Astrocyte of the cerebellum (primary cell): ENCODE measurements around the gene TRDMT1.

ENCODE experiments used
- DNase-seq: peaks from one replicate; pipeline ENCODE4 v3.0.0-alpha.2; 2011; ENCODE audit warnings: low read depth
- H3K4me3 ChIP-seq: 2 replicates; pipeline ENCODE4 v1.5.1; 2011; ENCODE audit warnings: mild to moderate bottlenecking, low read depth, low read length, moderate library complexity
- CTCF ChIP-seq: IDR thresholded peaks from 2 replicates; pipeline ENCODE4 v1.5.1; 2012; ENCODE audit warnings: low read length, low read depth, moderate library complexity, mild to moderate bottlenecking; ENCODE audit errors: missing control alignments
- in situ Hi-C: cut with HindIII; loops from 2 replicates; pipeline ENCODE4 v1.10.0; 2017; ENCODE audit warnings: low sequenced_read_pairs

The TRDMT1 gene

GRCh38 chr10:17144757-17145156 lies 56.7 kb downstream of the TRDMT1 start:
- no peak for DNase-seq
- TF ChIP-seq CTCF: no peak
- in situ Hi-C loops: loop anchor here (25.0 kb wide), 1 partner anchor 132 kb away; no protein-coding TSS in a partner anchor
- H3K4me3 ChIP-seq: no peak overlapping the region

GRCh38 chr10:17144032-17144431 lies 57.4 kb downstream of the TRDMT1 start:
- no peak for DNase-seq
- no peak for TF ChIP-seq CTCF
- H3K4me3 ChIP-seq: no peak overlapping the region
- in situ Hi-C loops: loop anchor here (25.0 kb wide), 1 partner anchor 132 kb away; no protein-coding TSS in a partner anchor

- in situ Hi-C loops: loop anchor here (25.0 kb wide), 1 partner anchor 131 kb away; no protein-coding TSS in a partner anchor
These were observed 58.3 kb downstream of the TRDMT1 start for GRCh38 chr10:17143055-17143690.

DNA sequence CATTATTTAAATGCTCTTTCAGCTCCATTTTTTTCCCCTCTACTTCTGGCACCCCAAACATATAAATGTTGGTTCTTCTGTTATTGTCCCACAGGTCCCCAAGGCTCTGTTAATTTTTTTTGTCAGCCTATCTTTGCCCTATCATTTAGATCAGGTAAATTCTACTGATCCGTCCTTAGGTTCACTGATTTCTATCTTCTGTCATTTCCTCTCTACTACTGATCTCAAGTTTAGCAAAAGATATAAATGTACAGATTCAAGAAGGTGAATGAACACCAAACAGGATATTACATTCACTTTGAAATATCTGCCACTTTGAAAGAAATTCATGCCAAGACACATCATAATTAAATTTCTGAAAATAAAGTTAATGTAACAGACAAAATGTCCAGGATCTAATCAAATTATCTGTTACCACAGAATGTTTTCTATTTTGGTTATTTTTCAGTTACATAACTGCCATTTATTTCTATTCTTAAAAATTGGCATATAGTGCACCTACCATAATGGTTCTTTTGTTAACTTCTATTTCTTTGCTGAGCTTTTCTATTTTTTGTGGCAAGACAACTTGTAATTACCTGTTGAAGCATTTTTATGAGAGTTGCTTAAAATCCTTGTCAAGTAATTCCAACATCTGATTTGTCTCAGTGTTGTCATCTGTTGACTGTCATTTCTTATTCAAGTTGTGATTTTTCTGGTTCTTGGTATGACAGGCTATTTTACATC lies 59.8 kb downstream of the TRDMT1 start:
- no peak overlapping the region for H3K4me3 ChIP-seq
- in situ Hi-C loops: loop anchor here (25.0 kb wide), 1 partner anchor 129 kb away; no protein-coding TSS in a partner anchor
- DNase-seq: no peak
- TF ChIP-seq CTCF: no peak

More at GRCh38 chr10:17143055-17143690, 58.3 kb downstream of the TRDMT1 start:
- H3K4me3 ChIP-seq: no peak overlapping the region
- no peak for TF ChIP-seq CTCF
- DNase-seq: no peak

- in situ Hi-C loops: loop anchor here (25.0 kb wide), 1 partner anchor 128 kb away; no protein-coding TSS in a partner anchor
- DNase-seq: no peak
- TF ChIP-seq CTCF: no peak
- no peak overlapping the region for H3K4me3 ChIP-seq
These were observed 61.1 kb downstream of the TRDMT1 start for GRCh38 chr10:17140386-17140761.

DNA sequence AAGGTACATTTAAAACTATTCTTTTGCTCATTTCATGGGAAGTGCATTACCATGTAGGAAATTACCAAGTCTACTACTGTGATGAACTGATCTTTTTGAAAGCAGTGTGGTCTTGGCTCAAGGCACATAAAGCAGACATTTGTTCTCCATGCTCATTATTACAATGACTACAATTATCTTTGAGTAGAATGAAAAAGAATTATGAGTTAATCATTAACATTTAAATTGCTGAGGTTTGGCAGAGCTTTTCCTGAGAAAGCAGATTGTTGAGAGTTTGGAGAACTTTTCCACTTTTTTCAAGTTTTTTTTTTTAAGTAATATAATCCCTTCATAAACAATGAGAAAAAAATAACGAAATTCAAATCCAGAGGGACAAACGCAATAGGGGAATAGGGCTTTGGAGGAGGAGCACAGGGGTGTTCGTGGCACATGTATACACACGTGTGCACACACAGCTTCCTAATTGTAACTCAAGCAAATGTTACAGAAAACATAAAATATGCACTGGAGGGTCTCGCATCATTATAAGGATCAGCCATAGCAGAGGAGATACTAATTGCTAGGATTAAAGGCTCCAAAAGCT lies 62.9 kb downstream of the TRDMT1 start:
- TF ChIP-seq CTCF: no peak
- DNase-seq: peak; percentile 62
- no peak overlapping the region for H3K4me3 ChIP-seq
- in situ Hi-C loops: loop anchor here (25.0 kb wide), 1 partner anchor 126 kb away; no protein-coding TSS in a partner anchor
